Measurements from ENCODE around the gene ALDH6A1. TPM values are rescaled to one million over a fixed set of nuclear protein-coding genes. Genes with fewer than 3 reads are reported as not detected.

ALDH6A1 gene
- total RNA-seq, 1 experiment from 2014 or later: 11.0 TPM

- H3K36me3 ChIP-seq (ENCODE audit: insufficient read depth, low read length, poor library complexity, severe bottlenecking): no peaks in the 10 kb centered on the region
- no peaks in the 10 kb centered on the region for H3K4me1 ChIP-seq (ENCODE audit: insufficient read depth, low read length, poor library complexity, severe bottlenecking)
- no peaks in the 10 kb centered on the region for H3K27me3 ChIP-seq (replicated peaks; ENCODE audit: insufficient read depth, low read depth, low read length, poor library complexity)
- intact Hi-C loops (cut with micrococcal nuclease; ENCODE audit: unreplicated experiment): no loop called here
- no peak for TF ChIP-seq EZH2 (IDR thresholded peaks at IDR 0.05; ENCODE audit: borderline replicate concordance, low read depth, low read length, poor library complexity, severe bottlenecking)
- TF ChIP-seq, protein P1, sequence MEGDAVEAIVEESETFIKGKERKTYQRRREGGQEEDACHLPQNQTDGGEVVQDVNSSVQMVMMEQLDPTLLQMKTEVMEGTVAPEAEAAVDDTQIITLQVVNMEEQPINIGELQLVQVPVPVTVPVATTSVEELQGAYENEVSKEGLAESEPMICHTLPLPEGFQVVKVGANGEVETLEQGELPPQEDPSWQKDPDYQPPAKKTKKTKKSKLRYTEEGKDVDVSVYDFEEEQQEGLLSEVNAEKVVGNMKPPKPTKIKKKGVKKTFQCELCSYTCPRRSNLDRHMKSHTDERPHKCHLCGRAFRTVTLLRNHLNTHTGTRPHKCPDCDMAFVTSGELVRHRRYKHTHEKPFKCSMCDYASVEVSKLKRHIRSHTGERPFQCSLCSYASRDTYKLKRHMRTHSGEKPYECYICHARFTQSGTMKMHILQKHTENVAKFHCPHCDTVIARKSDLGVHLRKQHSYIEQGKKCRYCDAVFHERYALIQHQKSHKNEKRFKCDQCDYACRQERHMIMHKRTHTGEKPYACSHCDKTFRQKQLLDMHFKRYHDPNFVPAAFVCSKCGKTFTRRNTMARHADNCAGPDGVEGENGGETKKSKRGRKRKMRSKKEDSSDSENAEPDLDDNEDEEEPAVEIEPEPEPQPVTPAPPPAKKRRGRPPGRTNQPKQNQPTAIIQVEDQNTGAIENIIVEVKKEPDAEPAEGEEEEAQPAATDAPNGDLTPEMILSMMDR (conservative IDR thresholded peaks at IDR 0.05; ENCODE audit: low read depth, low read length): no peak
- DNase-seq (ENCODE audit: low spot score): no peak
- no TSS peak for BruUV-seq (replicated peaks)
- H3K9me3 ChIP-seq (ENCODE audit: low read depth, low read length, poor library complexity, severe bottlenecking): no peaks in the 10 kb centered on the region
- POLR2A ChIA-PET (ENCODE audit: low non-redundant PET): no interaction called here
- H3K4me3 ChIP-seq (ENCODE audit: low read depth, low read length, poor library complexity, severe bottlenecking): no peak overlapping the region
- H3K27ac ChIP-seq (ENCODE audit: low read depth, low read length, poor library complexity, severe bottlenecking): no peak overlapping the region
- CTCF ChIA-PET: no interaction called here
Measured at GRCh38 chr14:74049876-74050495, 34.3 kb downstream of the ALDH6A1 start.

DNA sequence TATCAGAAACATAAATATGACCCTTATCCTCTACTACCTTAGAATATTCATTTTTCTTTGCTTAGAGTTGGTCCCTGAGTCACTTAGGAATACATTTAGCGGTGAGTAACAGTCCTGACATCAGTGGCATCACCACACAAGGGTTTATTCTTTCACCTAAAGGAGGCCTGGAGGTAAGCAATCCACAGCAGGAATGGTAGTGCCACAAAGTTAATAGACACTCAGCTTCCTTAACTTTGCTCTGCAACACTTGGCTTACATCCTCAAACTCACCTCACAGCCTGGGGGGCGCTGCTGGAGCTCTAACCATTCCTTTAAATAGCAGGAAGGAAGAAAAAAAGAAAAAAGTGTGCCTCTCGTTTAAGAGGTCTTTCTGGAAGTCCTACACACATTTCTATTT, 36.0 kb downstream of the ALDH6A1 start:
- intact Hi-C loops (cut with micrococcal nuclease; ENCODE audit: unreplicated experiment): no loop called here
- H3K27ac ChIP-seq (ENCODE audit: low read depth, low read length, poor library complexity, severe bottlenecking): no peak overlapping the region
- H3K4me1 ChIP-seq (ENCODE audit: insufficient read depth, low read length, poor library complexity, severe bottlenecking): no peaks in the 10 kb centered on the region
- H3K9me3 ChIP-seq (ENCODE audit: low read depth, low read length, poor library complexity, severe bottlenecking): no peaks in the 10 kb centered on the region
- TF ChIP-seq EZH2 (IDR thresholded peaks at IDR 0.05; ENCODE audit: borderline replicate concordance, low read depth, low read length, poor library complexity, severe bottlenecking): no peak
- TF ChIP-seq, protein P1 (conservative IDR thresholded peaks at IDR 0.05; ENCODE audit: low read depth, low read length): no peak
- H3K36me3 ChIP-seq (ENCODE audit: insufficient read depth, low read length, poor library complexity, severe bottlenecking): no peaks in the 10 kb centered on the region
- no peaks in the 10 kb centered on the region for H3K27me3 ChIP-seq (replicated peaks; ENCODE audit: insufficient read depth, low read depth, low read length, poor library complexity)
- POLR2A ChIA-PET (ENCODE audit: low non-redundant PET): no interaction called here
- H3K4me3 ChIP-seq (ENCODE audit: low read depth, low read length, poor library complexity, severe bottlenecking): no peak overlapping the region
- DNase-seq (ENCODE audit: low spot score): no peak
- CTCF ChIA-PET: no interaction called here
- BruUV-seq (replicated peaks): no TSS peak

GRCh38 chr14:74045522-74045921, 38.7 kb downstream of the ALDH6A1 start:
- BruUV-seq (replicated peaks): no TSS peak
- Histone ChIP-seq H3K9me3 (ENCODE audit: low read depth, low read length, poor library complexity, severe bottlenecking) (no peaks in the 10 kb centered on the region), H3K27me3 (replicated peaks; ENCODE audit: insufficient read depth, low read depth, low read length, poor library complexity) (no peaks in the 10 kb centered on the region), H3K27ac (ENCODE audit: low read depth, low read length, poor library complexity, severe bottlenecking) (no peak overlapping the region), H3K36me3 (ENCODE audit: insufficient read depth, low read length, poor library complexity, severe bottlenecking) (no peaks in the 10 kb centered on the region), H3K4me3 (ENCODE audit: low read depth, low read length, poor library complexity, severe bottlenecking) (no peak overlapping the region), H3K4me1 (ENCODE audit: insufficient read depth, low read length, poor library complexity, severe bottlenecking) (no peaks in the 10 kb centered on the region)
- POLR2A ChIA-PET (ENCODE audit: low non-redundant PET): no interaction called here
- intact Hi-C loops (cut with micrococcal nuclease; ENCODE audit: unreplicated experiment): no loop called here
- CTCF ChIA-PET: no interaction called here
- TF ChIP-seq, protein P1 (conservative IDR thresholded peaks at IDR 0.05; ENCODE audit: low read depth, low read length): no peak
- TF ChIP-seq EZH2 (IDR thresholded peaks at IDR 0.05; ENCODE audit: borderline replicate concordance, low read depth, low read length, poor library complexity, severe bottlenecking): no peak
- DNase-seq (ENCODE audit: low spot score): no peak
